HepG2 (cell line): ENCODE measurements around the gene HYOU1.

Experiments used
- CTCF ChIP-seq: sonication (generic); formaldehyde crosslinking; IDR thresholded peaks from 2 replicates; pipeline ENCODE4 v1.5.0; 2020; ENCODE audit warnings: mild to moderate bottlenecking, missing genetic modification reagents, moderate library complexity
- E2F1 ChIP-seq: sonication (generic); formaldehyde crosslinking; IDR thresholded peaks from 2 replicates; pipeline ENCODE4 v1.5.0; 2020; ENCODE audit warnings: missing genetic modification reagents
- GABPA ChIP-seq, 2 experiments: IDR thresholded peaks; 2 replicates each; pipeline ENCODE4 v1.6.1; 2011 to 2016; ENCODE audit warnings: low read depth in 2 of 2, low read length in 1 of 2, missing biosample characterization in 1 of 2, missing genetic modification characterization in 1 of 2
- HNRNPL ChIP-seq: fragments of 200-400 bp; formaldehyde crosslinking; IDR thresholded peaks from 2 replicates; pipeline ENCODE4 v1.6.1; 2017; ENCODE audit warnings: mild to moderate bottlenecking, low read depth, low read length
- SUZ12 ChIP-seq: fragments of 150-350 bp; IDR thresholded peaks from 2 replicates; pipeline ENCODE4 v1.6.1; 2014; ENCODE audit warnings: low read depth, low read length
- ZBTB7A ChIP-seq: sonication (generic); formaldehyde crosslinking; IDR thresholded peaks from 2 replicates; pipeline ENCODE4 v1.8.0; 2022; ENCODE audit warnings: mild to moderate bottlenecking, missing genetic modification reagents
- ZNF121 ChIP-seq: sonication (generic); formaldehyde crosslinking; IDR thresholded peaks from 2 replicates; pipeline ENCODE4 v1.5.0; 2020; ENCODE audit warnings: mild to moderate bottlenecking, missing genetic modification reagents

GRCh38 chr11:119061256-119061655 is 4.3 kb upstream of the HYOU1 start:
- TF ChIP-seq CTCF (CRISPR knock-in tag) = no peak
- TF ChIP-seq ZBTB7A (CRISPR knock-in tag) = no peak
- no peak for TF ChIP-seq SUZ12
- no peak for TF ChIP-seq GABPA (IDR thresholded peaks at IDR 0.05; ENCODE audit: low read depth, low read length)
- no peak for TF ChIP-seq GABPA (CRISPR knock-in tag; IDR thresholded peaks at IDR 0.05; ENCODE audit: low read depth)
- no peak for TF ChIP-seq ZNF121 (CRISPR knock-in tag)
- no peak for TF ChIP-seq HNRNPL
- TF ChIP-seq E2F1 (CRISPR knock-in tag) = no peak
